Spleen (tissue), 11 donors: Measurements from ENCODE around the gene ARL17A. TPM values are rescaled to one million over a fixed set of nuclear protein-coding genes. Genes with fewer than 3 reads are reported as not detected.

ENCODE experiments used
- polyA plus RNA-seq, 3 donors: library from polyadenylated mRNA; stranded (reverse); fragments of 200-250 nt; gene quantifications; one replicate each; pipeline ENCODE4 v1.2.1, GENCODE V29; 2013
- small RNA-seq, 4 donors: library from RNA; depleted of rRNA; stranded (forward); fragments of <200 nt; gene quantifications; one replicate each; pipeline ENCODE3, GENCODE V24; 2016
- total RNA-seq, 7 donors: library from RNA; depleted of rRNA in 3 of 7; stranded (reverse); fragments of >200 nt in 3 of 7; fragmentation: NEBNext Ultra II Directional in 4 of 7; extraction: Animal tissue kit (Norgen Biotek cat#: 25700) in 4 of 7; gene quantifications; one replicate each; pipeline versions ENCODE4 v1.1.0 to v1.2.1, GENCODE V29; 2016 to 2021
- donor health status: healthy with polysubstance abuse.
- donor health status: DM: no; HTN: no; CAD: no; lungs with moderate emphysema.
- donor health status: DM: no; HTN: no; CAD: no.
- donor health status: Bipolar disorder and iron deficiency.
- donor health status: healthy.
- donor health status: DM: no; HTN: no; CAD: no.
- donor health status: DM: yes; HTN: yes; CAD: no.

Gene ARL17A
- total and polyA plus RNA-seq, 10 donors, result 1.8 to 43.5 (median 14.8) TPM

Small RNA genes within 50 kb of the gene (small RNA-seq; reads per million reads assigned to genes)
- 0 reads per million in 4 donors for gene RN7SL199P

Other genes with a start within 250 kb of the ARL17A start
- gene ARL17B, start 217.9 kb downstream of the ARL17A start, total RNA-seq, result 10 to 100 TPM; 15.0 to 43.8 (median 29.5) TPM
- gene ARL17B, start 217.9 kb downstream of the ARL17A start, polyA plus RNA-seq, result 10 to 100 TPM in 1 of 3 donors, 1 to 10 TPM in 2; 7.9 to 13.2 (median 8.1) TPM
- gene LRRC37A2, start 67.2 kb downstream of the ARL17A start, total RNA-seq, result 10 to 100 TPM; 10.4 to 38.2 (median 24.1) TPM
- 1 to 10 TPM; 2.9 to 5.0 (median 3.2) TPM for gene LRRC37A2, start 67.2 kb downstream of the ARL17A start, polyA plus RNA-seq
- 10 to 100 TPM; 38.1 to 57.6 (median 48.2) TPM for gene NSF, start 11.0 kb upstream of the ARL17A start, total RNA-seq
- 10 to 100 TPM in 1 of 3 donors, 1 to 10 TPM in 2; 8.7 to 11.4 (median 9.2) TPM for gene NSF, start 11.0 kb upstream of the ARL17A start, polyA plus RNA-seq
- under 1 TPM; 0.32 to 0.94 (median 0.66) TPM for gene WNT3, start 239.0 kb upstream of the ARL17A start, total RNA-seq
- gene WNT3, start 239.0 kb upstream of the ARL17A start, polyA plus RNA-seq, result under 1 TPM; 0.63 to 0.74 (median 0.67) TPM